HCT116 (cell line): Measurements from ENCODE around the gene RXFP2. TPM values are rescaled to one million over a fixed set of nuclear protein-coding genes. Genes with fewer than 3 reads are reported as not detected.

Experiments
- ATAC-seq: fragments of 200-7000 bp; cut with Tn5 transposase; 2 replicates; pipeline ENCODE4 v1.9.1; 2020; ENCODE audit warnings: mild to moderate bottlenecking, moderate library complexity
- BruUV-seq: library from RNA; stranded (reverse); fragments of 400-500 nt; replicated peaks from 2 replicates; lab custom pipeline; 2021; lab: Mats Ljungman, UMichigan
- CTCF ChIA-PET: fragments of 300-600 bp; sonication (Branson Sonifier 250); formaldehyde crosslinking; loops from one replicate; lab custom pipeline; 2021; ENCODE audit warnings: antibody characterized with exemption; lab: Charles Lee
- POLR2A ChIA-PET: fragments of 300-600, 350-600 bp; sonication (Branson Sonifier 250); formaldehyde crosslinking; loops from one replicate; lab custom pipeline; 2021; ENCODE audit warnings: antibody characterized with exemption; lab: Charles Lee
- RAD21 ChIA-PET, 2 experiments: fragments of 300-600 bp; sonication (Branson Sonifier 250); formaldehyde crosslinking; loops; one replicate each; lab custom pipeline; 2023; ENCODE audit warnings: low total read pairs in 2 of 2; ENCODE audit not compliant: uncharacterized antibody in 2 of 2, unreplicated experiment in 2 of 2, low non-redundant PET in 1 of 2; lab: Charles Lee
- DNase-seq: peaks from one replicate; pipeline ENCODE4 v3.0.0-alpha.2; 2010; ENCODE audit warnings: low read depth, low spot score
- H2AFZ ChIP-seq: fragments of 200-600 bp; shearing (Covaris generic), sonication (generic); 2 replicates; pipeline ENCODE4 v1.6.1; 2017; ENCODE audit warnings: low read depth, mixed run types, mixed read lengths, antibody characterized with exemption, low read length; ENCODE audit not compliant: poor library complexity, severe bottlenecking
- H3K27ac ChIP-seq: 2 replicates; pipeline ENCODE4 v1.5.1; 2012; ENCODE audit warnings: low read depth, low read length
- H3K27me3 ChIP-seq: fragments of 200-600 bp; sonication (generic); 2 replicates; pipeline ENCODE4 v1.6.1; 2016; ENCODE audit warnings: mixed run types, low read length, mixed read lengths; ENCODE audit not compliant: insufficient read depth
- H3K36me3 ChIP-seq, 2 experiments: fragments of 200-500 bp in 1 of 2; fragments of 200-600 bp in 1 of 2; sonication (Bioruptor generic) in 1 of 2; sonication (generic) in 1 of 2; 2 replicates each; pipeline versions ENCODE4 v1.5.1 to v1.6.1; 2014 to 2016; ENCODE audit warnings: low read length in 2 of 2, inconsistent platforms in 1 of 2, mixed read lengths in 1 of 2, mixed run types in 1 of 2; ENCODE audit not compliant: insufficient read depth in 2 of 2, control insufficient read depth in 1 of 2
- H3K4me1 ChIP-seq, 2 experiments: fragments of 200-600 bp in 1 of 2; sonication (generic) in 1 of 2; 2 replicates each; pipeline versions ENCODE4 v1.5.1 to v1.6.1; 2012 to 2017; ENCODE audit warnings: low read length in 2 of 2, inconsistent platforms in 1 of 2, mild to moderate bottlenecking in 1 of 2, mixed read lengths in 1 of 2, mixed run types in 1 of 2, moderate library complexity in 1 of 2; ENCODE audit not compliant: insufficient read depth in 2 of 2, control insufficient read depth in 1 of 2
- H3K4me2 ChIP-seq: fragments of 200-600 bp; sonication (generic); 2 replicates; pipeline ENCODE4 v1.6.1; 2017; ENCODE audit warnings: mixed run types, low read length, mixed read lengths
- H3K4me3 ChIP-seq, 2 experiments: fragments of 200-600 bp in 1 of 2; sonication (generic) in 1 of 2; replicated peaks in 1 of 2; 2 replicates each; pipeline ENCODE4 v1.5.1; 2011 to 2016; ENCODE audit warnings: low read length in 2 of 2, control low read depth in 1 of 2, low read depth in 1 of 2, mild to moderate bottlenecking in 1 of 2, mixed read lengths in 1 of 2, mixed run types in 1 of 2
- H3K79me2 ChIP-seq: fragments of 200-600 bp; sonication (generic); 2 replicates; pipeline ENCODE4 v1.6.1; 2017; ENCODE audit warnings: mild to moderate bottlenecking, mixed run types, low read length, moderate library complexity, mixed read lengths; ENCODE audit not compliant: insufficient read depth
- H3K9ac ChIP-seq: fragments of 200-600 bp; sonication (generic); 2 replicates; pipeline ENCODE4 v1.6.1; 2016; ENCODE audit warnings: low read length, mixed read lengths
- H3K9me2 ChIP-seq: fragments of 200-600 bp; sonication (generic), shearing (Covaris generic); 2 replicates; pipeline ENCODE4 v1.6.1; 2017; ENCODE audit warnings: mixed run types, mild to moderate bottlenecking, moderate library complexity; ENCODE audit not compliant: insufficient read depth
- H3K9me3 ChIP-seq, 2 experiments: fragments of 200-500 bp in 1 of 2; fragments of 200-600 bp in 1 of 2; sonication (Bioruptor generic) in 1 of 2; sonication (generic) in 1 of 2; 2 replicates each; pipeline ENCODE4 v1.6.1; 2014 to 2017; ENCODE audit warnings: low read length in 2 of 2, mixed read lengths in 2 of 2, inconsistent platforms in 1 of 2, low read depth in 1 of 2, mild to moderate bottlenecking in 1 of 2, mixed run types in 1 of 2, moderate library complexity in 1 of 2; ENCODE audit not compliant: control insufficient read depth in 1 of 2, insufficient read depth in 1 of 2
- H4K20me1 ChIP-seq: fragments of 200-600 bp; sonication (generic), shearing (Covaris generic); 2 replicates; pipeline ENCODE4 v1.6.1; 2017; ENCODE audit warnings: mixed run types, mild to moderate bottlenecking, moderate library complexity; ENCODE audit not compliant: insufficient read depth
- CBX3 ChIP-seq: IDR thresholded peaks from 2 replicates; pipeline ENCODE4 v1.6.1; 2012; ENCODE audit warnings: low read depth
- EGR1 ChIP-seq: IDR thresholded peaks from 2 replicates; pipeline ENCODE4 v1.6.1; 2012; ENCODE audit warnings: low read depth
- EZH2phosphoT487 ChIP-seq: fragments of 200-600 bp; IDR thresholded peaks from 2 replicates; pipeline ENCODE4 v1.6.1; 2018; ENCODE audit warnings: antibody characterized with exemption, borderline replicate concordance
- JUND ChIP-seq: IDR thresholded peaks from 2 replicates; pipeline ENCODE4 v1.6.1; 2012
- MAX ChIP-seq: IDR thresholded peaks from 2 replicates; pipeline ENCODE4 v1.6.1; 2012
- POLR2A ChIP-seq: IDR thresholded peaks from 2 replicates; pipeline ENCODE4 v1.7.0; 2011; ENCODE audit warnings: borderline replicate concordance; ENCODE audit not compliant: insufficient read depth, insufficient read length; ENCODE audit errors: extremely low read depth
- RAD21 ChIP-seq: IDR thresholded peaks from 2 replicates; pipeline ENCODE4 v1.6.1; 2012; ENCODE audit warnings: low read depth, mild to moderate bottlenecking
- SIN3A ChIP-seq: IDR thresholded peaks from 2 replicates; pipeline ENCODE4 v1.6.1; 2012; ENCODE audit warnings: low read depth
- YY1 ChIP-seq: IDR thresholded peaks from 2 replicates; pipeline ENCODE4 v1.6.1; 2011; ENCODE audit warnings: low read length, low read depth, moderate library complexity, mild to moderate bottlenecking; ENCODE audit not compliant: insufficient replicate concordance; ENCODE audit errors: extremely low read depth
- ZBTB33 ChIP-seq: IDR thresholded peaks from 2 replicates; pipeline ENCODE4 v1.6.1; 2011; ENCODE audit warnings: mild to moderate bottlenecking, low read length, moderate library complexity; ENCODE audit not compliant: insufficient replicate concordance; ENCODE audit errors: extremely low read depth
- ZNF274 ChIP-seq: fragments of 200-500 bp; sonication (Bioruptor generic); IDR thresholded peaks from 2 replicates; pipeline ENCODE4 v1.6.1; 2014; ENCODE audit warnings: mild to moderate bottlenecking, low read depth, low read length, inconsistent platforms
- intact Hi-C: fragments of 100-400 bp; cut with micrococcal nuclease; formaldehyde crosslinking; loops from 2 replicates; pipeline ENCODE4 v1.10.0; 2022
- total RNA-seq: library from RNA; stranded (reverse); gene quantifications from one replicate; pipeline ENCODE4 v1.2.1, GENCODE V29; 2021; ENCODE audit not compliant: unreplicated experiment

RXFP2 gene
- total RNA-seq, 1 experiment from 2014 or later = not detected

- no peak for DNase-seq
- TF ChIP-seq ZNF274 (no peak), SIN3A (no peak), CBX3 (no peak), RAD21 (no peak), JUND (no peak), POLR2A (no peak), YY1 (no peak), ZBTB33 (no peak), EZH2phosphoT487 (no peak), MAX (no peak), EGR1 (no peak)
- Histone ChIP-seq H3K4me1 (no peaks in the 10 kb centered on the region), H3K27ac (no peak overlapping the region), H3K9me3 (no peaks in the 10 kb centered on the region), H3K4me2 (no peak overlapping the region), H3K9me2 (no peaks in the 10 kb centered on the region), H3K4me3 (no peak overlapping the region), H3K36me3 (no peaks in the 10 kb centered on the region), H3K9ac (no peak overlapping the region), H3K27me3 (peaks cover 61% of the 10 kb centered on the region), H3K79me2 (no peaks in the 10 kb centered on the region), H4K20me1 (no peaks in the 10 kb centered on the region), H2AFZ (no peak overlapping the region)
- intact Hi-C loops = no loop called here
- ChIA-PET CTCF (no interaction called here), RAD21 (no interaction called here), POLR2A (no interaction called here)
- no TSS peak for BruUV-seq
- no peak for ATAC-seq
These were observed 41.7 kb downstream of the RXFP2 start for GRCh38 chr13:31781064-31781463.
